Measurements from ENCODE around the gene TGFB2. TPM values are rescaled to one million over a fixed set of nuclear protein-coding genes. Genes with fewer than 3 reads are reported as not detected.

The TGFB2 gene
- total and polyA plus RNA-seq, 2 experiments from 2014 or later: 13.6 to 17.1 TPM

DNA sequence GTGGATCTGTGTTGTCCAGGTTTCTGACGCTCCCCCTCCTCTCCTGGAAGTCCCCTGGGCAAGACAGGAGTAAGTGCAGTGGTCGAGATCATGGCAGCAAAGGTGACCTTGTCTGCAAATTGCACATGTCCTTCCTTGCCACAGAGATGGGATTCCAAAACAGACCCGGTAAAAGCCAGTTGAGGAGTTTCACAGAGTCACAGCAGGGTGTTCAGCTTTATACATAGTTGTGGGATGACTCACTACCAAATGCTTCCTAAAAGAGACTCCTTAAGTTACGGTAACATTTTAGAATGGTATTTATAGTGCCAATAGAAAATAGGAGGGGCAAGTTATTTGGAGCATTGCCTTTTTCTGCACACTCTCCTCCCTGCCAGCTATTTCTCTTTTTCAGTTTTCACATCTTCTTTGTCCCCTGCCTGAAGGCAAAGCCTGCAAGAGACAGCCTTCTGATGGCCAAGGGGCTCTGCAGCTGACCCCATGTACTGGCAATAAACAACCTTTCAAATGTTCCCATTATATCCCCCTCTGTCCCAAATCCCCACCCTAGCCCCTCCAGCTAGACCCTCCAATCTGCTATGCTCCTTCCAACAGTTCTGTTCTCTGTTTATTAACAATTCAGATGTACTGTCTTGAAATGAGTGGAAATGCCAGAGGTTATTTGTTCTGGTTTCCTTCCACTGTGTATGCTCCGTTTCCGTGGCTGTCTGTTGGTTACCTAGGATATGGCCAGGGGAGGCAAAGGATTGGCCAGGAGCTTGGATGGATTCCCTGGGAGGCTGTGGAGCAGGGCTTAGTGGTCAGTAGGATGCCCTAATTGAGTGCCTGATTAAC lies 115.0 kb downstream of the TGFB2 start:
- H3K27me3 ChIP-seq: no peaks in the 10 kb centered on the region
- H3K9me3 ChIP-seq (ENCODE audit: low read depth): no peaks in the 10 kb centered on the region
- no peaks in the 10 kb centered on the region for H4K20me1 ChIP-seq (ENCODE audit: insufficient read depth, poor library complexity, severe bottlenecking)
- H3K9me2 ChIP-seq (replicated peaks; ENCODE audit: insufficient read depth): no peaks in the 10 kb centered on the region
- H3K79me2 ChIP-seq: no peaks in the 10 kb centered on the region
- H3K4me2 ChIP-seq: peak overlapping the region; percentile 48
- H3K27ac ChIP-seq: peak overlapping the region; percentile 67
- H3K36me3 ChIP-seq (replicated peaks; ENCODE audit: insufficient read depth, low read depth): no peaks in the 10 kb centered on the region
- DNase-seq (ENCODE audit: low spot score): peak; percentile 50
- no peak for TF ChIP-seq EZH2phosphoT487 (IDR thresholded peaks at IDR 0.05; ENCODE audit: low read depth, severe bottlenecking, unreplicated experiment)
- no peak for TF ChIP-seq EZH2 (IDR thresholded peaks at IDR 0.05; ENCODE audit: borderline replicate concordance)
- TF ChIP-seq, protein P1, sequence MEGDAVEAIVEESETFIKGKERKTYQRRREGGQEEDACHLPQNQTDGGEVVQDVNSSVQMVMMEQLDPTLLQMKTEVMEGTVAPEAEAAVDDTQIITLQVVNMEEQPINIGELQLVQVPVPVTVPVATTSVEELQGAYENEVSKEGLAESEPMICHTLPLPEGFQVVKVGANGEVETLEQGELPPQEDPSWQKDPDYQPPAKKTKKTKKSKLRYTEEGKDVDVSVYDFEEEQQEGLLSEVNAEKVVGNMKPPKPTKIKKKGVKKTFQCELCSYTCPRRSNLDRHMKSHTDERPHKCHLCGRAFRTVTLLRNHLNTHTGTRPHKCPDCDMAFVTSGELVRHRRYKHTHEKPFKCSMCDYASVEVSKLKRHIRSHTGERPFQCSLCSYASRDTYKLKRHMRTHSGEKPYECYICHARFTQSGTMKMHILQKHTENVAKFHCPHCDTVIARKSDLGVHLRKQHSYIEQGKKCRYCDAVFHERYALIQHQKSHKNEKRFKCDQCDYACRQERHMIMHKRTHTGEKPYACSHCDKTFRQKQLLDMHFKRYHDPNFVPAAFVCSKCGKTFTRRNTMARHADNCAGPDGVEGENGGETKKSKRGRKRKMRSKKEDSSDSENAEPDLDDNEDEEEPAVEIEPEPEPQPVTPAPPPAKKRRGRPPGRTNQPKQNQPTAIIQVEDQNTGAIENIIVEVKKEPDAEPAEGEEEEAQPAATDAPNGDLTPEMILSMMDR (IDR thresholded peaks at IDR 0.05; ENCODE audit: poor library complexity): no peak
- H2AFZ ChIP-seq: peak overlapping the region; percentile 37
- H3K4me1 ChIP-seq (ENCODE audit: insufficient read depth): peaks cover 12% of the 10 kb centered on the region
- 21% methylated on average over 6 of the region's 6 CpGs for WGBS (ENCODE audit: low lambda C conversion rate, missing lambda C conversion rate)
- no peak overlapping the region for H3K4me3 ChIP-seq

DNA sequence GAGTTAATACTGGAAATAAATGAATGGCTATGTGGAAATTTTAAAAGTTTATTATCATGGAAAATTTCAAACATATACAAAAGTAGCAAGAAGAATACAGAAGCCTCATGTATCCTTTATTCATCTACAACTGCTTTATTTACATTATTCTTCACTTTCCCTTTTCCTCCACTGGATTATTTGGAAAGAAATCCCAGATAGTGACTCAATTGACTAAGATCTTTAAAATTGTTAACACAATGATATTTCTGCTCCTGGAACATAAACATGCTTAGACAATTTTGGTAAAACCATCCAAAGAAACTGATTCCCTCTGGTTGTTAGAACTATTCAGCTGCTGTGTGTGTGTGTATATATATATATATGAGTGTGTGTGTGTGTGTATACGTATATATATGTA lies 116.2 kb downstream of the TGFB2 start:
- Histone ChIP-seq H3K27ac (no peak overlapping the region), H3K9me2 (replicated peaks; ENCODE audit: insufficient read depth) (no peaks in the 10 kb centered on the region), H3K4me1 (ENCODE audit: insufficient read depth) (peaks cover 12% of the 10 kb centered on the region), H4K20me1 (ENCODE audit: insufficient read depth, poor library complexity, severe bottlenecking) (no peaks in the 10 kb centered on the region), H2AFZ (no peak overlapping the region), H3K79me2 (no peaks in the 10 kb centered on the region), H3K36me3 (replicated peaks; ENCODE audit: insufficient read depth, low read depth) (no peaks in the 10 kb centered on the region), H3K4me2 (no peak overlapping the region), H3K4me3 (no peak overlapping the region), H3K27me3 (no peaks in the 10 kb centered on the region), H3K9me3 (ENCODE audit: low read depth) (no peaks in the 10 kb centered on the region)
- 60% methylated on average over 1 of the region's 1 CpG for WGBS (ENCODE audit: low lambda C conversion rate, missing lambda C conversion rate)
- DNase-seq (ENCODE audit: low spot score): no peak
- TF ChIP-seq, protein P1 (IDR thresholded peaks at IDR 0.05; ENCODE audit: poor library complexity): no peak
- no peak for TF ChIP-seq EZH2 (IDR thresholded peaks at IDR 0.05; ENCODE audit: borderline replicate concordance)
- TF ChIP-seq EZH2phosphoT487 (IDR thresholded peaks at IDR 0.05; ENCODE audit: low read depth, severe bottlenecking, unreplicated experiment): no peak

- Histone ChIP-seq H3K9me2 (replicated peaks; ENCODE audit: insufficient read depth) (no peaks in the 10 kb centered on the region), H3K4me1 (ENCODE audit: insufficient read depth) (peaks cover 12% of the 10 kb centered on the region), H3K4me2 (no peak overlapping the region), H4K20me1 (ENCODE audit: insufficient read depth, poor library complexity, severe bottlenecking) (no peaks in the 10 kb centered on the region), H2AFZ (no peak overlapping the region), H3K79me2 (no peaks in the 10 kb centered on the region), H3K4me3 (no peak overlapping the region), H3K9me3 (ENCODE audit: low read depth) (no peaks in the 10 kb centered on the region), H3K36me3 (replicated peaks; ENCODE audit: insufficient read depth, low read depth) (no peaks in the 10 kb centered on the region), H3K27ac (no peak overlapping the region), H3K27me3 (no peaks in the 10 kb centered on the region)
- no peak for DNase-seq (ENCODE audit: low spot score)
- WGBS (ENCODE audit: low lambda C conversion rate, missing lambda C conversion rate): 90% methylated on average over 4 of the region's 4 CpGs
- TF ChIP-seq EZH2phosphoT487 (IDR thresholded peaks at IDR 0.05; ENCODE audit: low read depth, severe bottlenecking, unreplicated experiment) (no peak), EZH2 (IDR thresholded peaks at IDR 0.05; ENCODE audit: borderline replicate concordance) (no peak)
- TF ChIP-seq, protein P1 (IDR thresholded peaks at IDR 0.05; ENCODE audit: poor library complexity): no peak
Measured at GRCh38 chr1:218462116-218462515, 117.0 kb downstream of the TGFB2 start.
